Activated CD4-positive, alpha-beta memory T cell treated with anti-CD3 and anti-CD28 coated beads for 36 hours (primary cell): ENCODE measurements around the gene NOTCH4. TPM values are rescaled to one million over a fixed set of nuclear protein-coding genes. Genes with fewer than 3 reads are reported as not detected.
"Not testable (repeated sequence)": the region's sequence is repeated elsewhere in the genome, so short reads cannot be mapped to it uniquely, and the experiment has no call there.

Source experiments
- CTCF ChIA-PET: fragments of 350-600 bp; sonication (Branson Sonifier 250); formaldehyde crosslinking; loops from one replicate; lab custom pipeline; 2021; ENCODE audit warnings: antibody characterized with exemption, inconsistent platforms; lab: Charles Lee
- POLR2A ChIA-PET: fragments of 350-600 bp; sonication (Branson Sonifier 250); formaldehyde crosslinking; loops from one replicate; lab custom pipeline; 2021; ENCODE audit warnings: antibody characterized with exemption; lab: Charles Lee
- DNase-seq: peaks from one replicate; pipeline ENCODE4 v3.0.0-alpha.2; 2020
- H3K27ac Mint-ChIP-seq: one replicate; pipeline ENCODE4 v1.8.0; 2021; ENCODE audit warnings: mixed read lengths
- H3K27me3 Mint-ChIP-seq: one replicate; pipeline ENCODE4 v1.8.0; 2021; ENCODE audit warnings: mixed read lengths
- H3K36me3 Mint-ChIP-seq: one replicate; pipeline ENCODE4 v1.8.0; 2021; ENCODE audit warnings: mixed read lengths
- H3K4me1 Mint-ChIP-seq: one replicate; pipeline ENCODE4 v1.8.0; 2021; ENCODE audit warnings: low read depth, mixed read lengths
- H3K4me3 Mint-ChIP-seq: one replicate; pipeline ENCODE4 v1.8.0; 2021; ENCODE audit warnings: mild to moderate bottlenecking, mixed read lengths
- H3K9me3 Mint-ChIP-seq: one replicate; pipeline ENCODE4 v1.8.0; 2021; ENCODE audit warnings: mixed read lengths
- intact Hi-C: fragments of 100-400 bp; cut with micrococcal nuclease; formaldehyde crosslinking; loops from one replicate; pipeline ENCODE4 v1.15.1; 2023
- total RNA-seq, 2 experiments: library from RNA; stranded (reverse); gene quantifications; one replicate each; pipeline ENCODE4 v1.2.3, GENCODE V29; 2021

The NOTCH4 gene
- total RNA-seq, 2 experiments from 2014 or later, result 0.31 to 0.51 TPM

GRCh38 chr6:32186151-32186840, 37.6 kb downstream of the NOTCH4 start:
- H3K4me3 Mint-ChIP-seq, H3K27me3 Mint-ChIP-seq, H3K9me3 Mint-ChIP-seq, intact Hi-C loops, DNase-seq: not testable (repeated sequence)
- CTCF ChIA-PET, result interaction anchor here (0.6 to 1.9 kb wide), 2 partner anchors 9 to 108 kb away, joined by 4 to 9 read pairs; no protein-coding TSS in a partner anchor
- H3K27ac Mint-ChIP-seq, result peak overlapping the region; percentile 86
- H3K4me1 Mint-ChIP-seq, result peaks cover 56% of the 10 kb centered on the region
- POLR2A ChIA-PET, result interaction anchor here (0.6 to 8.5 kb wide), 2 partner anchors 8 to 89 kb away, joined by 7 to 57 read pairs; partner anchors contain the start of genes AGPAT1 and RNF5
- peaks cover 54% of the 10 kb centered on the region for H3K36me3 Mint-ChIP-seq

- peak; percentile 84 for DNase-seq
- H3K27me3 Mint-ChIP-seq, H3K9me3 Mint-ChIP-seq, intact Hi-C loops: not testable (repeated sequence)
- ChIA-PET POLR2A (interaction anchor here (0.6 to 8.5 kb wide), 2 partner anchors 8 to 88 kb away, joined by 7 to 57 read pairs; partner anchors contain the start of genes AGPAT1 and RNF5), CTCF (interaction anchor here (0.6 to 1.9 kb wide), 2 partner anchors 10 to 108 kb away, joined by 4 to 9 read pairs; no protein-coding TSS in a partner anchor)
- Mint-ChIP-seq H3K4me1 (peaks cover 61% of the 10 kb centered on the region), H3K4me3 (peak overlapping the region; percentile 34), H3K36me3 (peaks cover 53% of the 10 kb centered on the region), H3K27ac (peak overlapping the region; percentile 86)
Measured at GRCh38 chr6:32185681-32186131, 38.2 kb downstream of the NOTCH4 start.

- peaks cover 56% of the 10 kb centered on the region for H3K36me3 Mint-ChIP-seq
- ChIA-PET CTCF (no interaction called here), POLR2A (no interaction called here)
- intact Hi-C loops, result no loop called here
- H3K27me3 Mint-ChIP-seq, result no peaks in the 10 kb centered on the region
- no peaks in the 10 kb centered on the region for H3K9me3 Mint-ChIP-seq
- no peak for DNase-seq
- peak within 1 kb of the TSS; percentile 67 for H3K27ac Mint-ChIP-seq
- no peak within 1 kb of the TSS for H3K4me3 Mint-ChIP-seq
- H3K4me1 Mint-ChIP-seq, result peaks cover 75% of the 10 kb centered on the region
Measured at GRCh38 chr6:32184084-32184640, 39.7 kb downstream of the NOTCH4 start, which contains the start of gene AGER. Gene AGER (minus strand): TSS chr6:32184253. CDS start chr6:32184222, 31 bp downstream.

- Mint-ChIP-seq H3K36me3 (peaks cover 53% of the 10 kb centered on the region), H3K27ac (peak overlapping the region; percentile 42), H3K9me3 (no peaks in the 10 kb centered on the region), H3K27me3 (no peaks in the 10 kb centered on the region), H3K4me3 (no peak overlapping the region), H3K4me1 (peaks cover 75% of the 10 kb centered on the region)
- no peak for DNase-seq
- POLR2A ChIA-PET, result no interaction called here
- CTCF ChIA-PET, result no interaction called here
- intact Hi-C loops, result no loop called here
Measured at GRCh38 chr6:32183483-32184083, 40.3 kb downstream of the NOTCH4 start.

- no peaks in the 10 kb centered on the region for H3K9me3 Mint-ChIP-seq
- DNase-seq, result no peak
- no peaks in the 10 kb centered on the region for H3K27me3 Mint-ChIP-seq
- ChIA-PET CTCF (interaction anchor here (1.2 kb wide), 1 partner anchor 54 kb away, joined by 3 read pairs; no protein-coding TSS in a partner anchor), POLR2A (no interaction called here)
- H3K4me1 Mint-ChIP-seq, result peaks cover 70% of the 10 kb centered on the region
- peak overlapping the region; percentile 67 for H3K27ac Mint-ChIP-seq
- H3K4me3 Mint-ChIP-seq, result no peak overlapping the region
- peaks cover 50% of the 10 kb centered on the region for H3K36me3 Mint-ChIP-seq
- intact Hi-C loops, result no loop called here
Measured at GRCh38 chr6:32183030-32183429, 40.8 kb downstream of the NOTCH4 start.

GRCh38 chr6:32182555-32182981, 41.3 kb downstream of the NOTCH4 start:
- intact Hi-C loops, result no loop called here
- peaks cover 66% of the 10 kb centered on the region for H3K4me1 Mint-ChIP-seq
- H3K27me3 Mint-ChIP-seq, result no peaks in the 10 kb centered on the region
- ChIA-PET CTCF (interaction anchor here (1.2 kb wide), 1 partner anchor 54 kb away, joined by 3 read pairs; no protein-coding TSS in a partner anchor), POLR2A (no interaction called here)
- peak overlapping the region; percentile 67 for H3K27ac Mint-ChIP-seq
- H3K4me3 Mint-ChIP-seq, result no peak overlapping the region
- DNase-seq, result no peak
- H3K36me3 Mint-ChIP-seq, result peaks cover 48% of the 10 kb centered on the region
- H3K9me3 Mint-ChIP-seq, result no peaks in the 10 kb centered on the region

GRCh38 chr6:32181915-32182529, 41.8 kb downstream of the NOTCH4 start:
- Mint-ChIP-seq H3K27ac (peak overlapping the region; percentile 67), H3K27me3 (no peaks in the 10 kb centered on the region), H3K4me1 (peaks cover 62% of the 10 kb centered on the region), H3K36me3 (peaks cover 42% of the 10 kb centered on the region), H3K9me3 (no peaks in the 10 kb centered on the region), H3K4me3 (no peak overlapping the region)
- ChIA-PET CTCF (interaction anchor here (1.2 kb wide), 1 partner anchor 53 kb away, joined by 3 read pairs; no protein-coding TSS in a partner anchor), POLR2A (no interaction called here)
- no peak for DNase-seq
- intact Hi-C loops, result no loop called here

- no peak for DNase-seq
- CTCF ChIA-PET, result no interaction called here
- Mint-ChIP-seq H3K27ac (peak overlapping the region; percentile 15), H3K4me1 (peaks cover 62% of the 10 kb centered on the region), H3K9me3 (no peaks in the 10 kb centered on the region), H3K4me3 (no peak overlapping the region), H3K27me3 (no peaks in the 10 kb centered on the region), H3K36me3 (peaks cover 34% of the 10 kb centered on the region)
- POLR2A ChIA-PET, result no interaction called here
- intact Hi-C loops, result no loop called here
Measured at GRCh38 chr6:32181148-32181702, 42.6 kb downstream of the NOTCH4 start.

GRCh38 chr6:32179766-32180405, 44.0 kb downstream of the NOTCH4 start:
- intact Hi-C loops, result loop anchor here (5.0 to 10.0 kb wide), 2 partner anchors 205 to 792 kb away; partner anchors contain the start of gene DXO
- peak overlapping the region; percentile 96 for H3K27ac Mint-ChIP-seq
- H3K27me3 Mint-ChIP-seq, result no peaks in the 10 kb centered on the region
- peaks cover 58% of the 10 kb centered on the region for H3K4me1 Mint-ChIP-seq
- H3K4me3 Mint-ChIP-seq, result peak overlapping the region; percentile 85
- ChIA-PET POLR2A (interaction anchor here (1.8 to 4.9 kb wide), 3 partner anchors 9 to 52 kb away, joined by 9 to 57 read pairs (median 9); partner anchors contain the start of genes ATF6B, GPSM3 and PBX2), CTCF (interaction anchor here (1.3 to 1.4 kb wide), 3 partner anchors 11 to 15 kb away, joined by 6 to 11 read pairs (median 7); partner anchors contain the start of genes GPSM3 and PBX2)
- no peaks in the 10 kb centered on the region for H3K9me3 Mint-ChIP-seq
- H3K36me3 Mint-ChIP-seq, result peaks cover 27% of the 10 kb centered on the region
- no peak for DNase-seq

- peak overlapping the region; percentile 85 for H3K4me3 Mint-ChIP-seq
- no peaks in the 10 kb centered on the region for H3K9me3 Mint-ChIP-seq
- ChIA-PET CTCF (interaction anchor here (0.6 to 1.4 kb wide), 6 partner anchors 12 to 789 kb away, joined by 3 to 11 read pairs (median 6); partner anchors contain the start of genes GPSM3 and PBX2), POLR2A (interaction anchor here (0.6 to 4.9 kb wide), 4 partner anchors 10 to 540 kb away, joined by 3 to 57 read pairs (median 9); partner anchors contain the start of genes ATF6B, GPSM3 and PBX2)
- peaks cover 62% of the 10 kb centered on the region for H3K4me1 Mint-ChIP-seq
- H3K36me3 Mint-ChIP-seq, result peaks cover 27% of the 10 kb centered on the region
- intact Hi-C loops, result loop anchor here (1.0 to 10.0 kb wide), 6 partner anchors 12 to 794 kb away; partner anchors contain the start of genes ATF6B, DXO, PBX2 and PPT2
- no peaks in the 10 kb centered on the region for H3K27me3 Mint-ChIP-seq
- DNase-seq, result no peak
- peak overlapping the region; percentile 96 for H3K27ac Mint-ChIP-seq
Measured at GRCh38 chr6:32178547-32179440, 45.1 kb downstream of the NOTCH4 start.
